ENCODE measurements around the gene PAX3.

DNA sequence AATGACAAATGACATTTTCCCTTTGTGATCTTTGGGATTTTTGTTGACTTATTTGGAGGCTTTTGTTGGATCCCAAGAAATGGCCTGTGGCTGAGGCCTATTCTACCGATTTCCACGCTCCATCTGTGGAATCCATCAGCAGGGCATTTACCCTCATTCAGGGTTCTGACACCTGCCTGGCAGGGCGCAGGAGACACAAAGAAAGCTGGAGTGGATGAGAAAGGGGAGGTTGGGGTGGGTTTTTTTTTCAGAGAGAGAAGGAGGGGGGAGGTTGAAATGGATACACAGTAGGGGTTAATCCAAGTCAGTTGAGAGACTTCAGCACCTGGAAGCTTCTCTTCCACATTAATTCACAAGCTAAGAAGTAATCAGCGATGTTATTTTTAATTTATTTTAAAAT is 59.7 kb downstream of the PAX3 start:
- TF ChIP-seq ZNF274 (IDR thresholded peaks at IDR 0.05; ENCODE audit: low read depth, low read length) (no peak), YY1 (IDR thresholded peaks at IDR 0.05; ENCODE audit: insufficient read depth, insufficient read length) (no peak), SUZ12 (IDR thresholded peaks at IDR 0.05; ENCODE audit: extremely low read depth, insufficient read depth, insufficient read length) (no peak)
